Measurements from ENCODE around the gene KCTD1.

KCTD1 gene

DNA sequence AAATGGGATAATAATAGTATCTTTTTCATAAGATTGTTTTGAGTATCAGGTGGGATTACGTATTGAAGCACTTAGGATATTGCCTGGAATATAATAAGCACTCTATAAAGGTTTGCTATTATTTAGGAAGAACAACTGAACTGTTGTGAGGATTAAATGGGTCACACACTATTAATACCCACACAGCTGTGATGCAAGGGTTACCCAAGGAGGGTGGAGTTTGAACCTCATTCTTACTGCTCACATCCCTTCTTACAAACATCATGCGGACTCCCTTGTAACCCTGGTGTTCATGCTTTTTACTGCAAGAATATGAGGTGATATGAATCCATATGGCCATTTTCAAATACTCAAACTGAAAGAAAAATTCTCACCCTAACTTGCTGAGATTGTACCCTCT, 113.5 kb downstream of the KCTD1 start:
- TF ChIP-seq, protein P1, sequence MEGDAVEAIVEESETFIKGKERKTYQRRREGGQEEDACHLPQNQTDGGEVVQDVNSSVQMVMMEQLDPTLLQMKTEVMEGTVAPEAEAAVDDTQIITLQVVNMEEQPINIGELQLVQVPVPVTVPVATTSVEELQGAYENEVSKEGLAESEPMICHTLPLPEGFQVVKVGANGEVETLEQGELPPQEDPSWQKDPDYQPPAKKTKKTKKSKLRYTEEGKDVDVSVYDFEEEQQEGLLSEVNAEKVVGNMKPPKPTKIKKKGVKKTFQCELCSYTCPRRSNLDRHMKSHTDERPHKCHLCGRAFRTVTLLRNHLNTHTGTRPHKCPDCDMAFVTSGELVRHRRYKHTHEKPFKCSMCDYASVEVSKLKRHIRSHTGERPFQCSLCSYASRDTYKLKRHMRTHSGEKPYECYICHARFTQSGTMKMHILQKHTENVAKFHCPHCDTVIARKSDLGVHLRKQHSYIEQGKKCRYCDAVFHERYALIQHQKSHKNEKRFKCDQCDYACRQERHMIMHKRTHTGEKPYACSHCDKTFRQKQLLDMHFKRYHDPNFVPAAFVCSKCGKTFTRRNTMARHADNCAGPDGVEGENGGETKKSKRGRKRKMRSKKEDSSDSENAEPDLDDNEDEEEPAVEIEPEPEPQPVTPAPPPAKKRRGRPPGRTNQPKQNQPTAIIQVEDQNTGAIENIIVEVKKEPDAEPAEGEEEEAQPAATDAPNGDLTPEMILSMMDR (IDR thresholded peaks at IDR 0.05; ENCODE audit: low read depth, low read length, missing control alignments), result no peak
- no peak overlapping the region for H3K4me3 ChIP-seq (ENCODE audit: low read depth, low read length)
- DNase-seq (ENCODE audit: low read depth), result no peak

- TF ChIP-seq, protein P1 (IDR thresholded peaks at IDR 0.05; ENCODE audit: low read depth, low read length, missing control alignments), result no peak
- no peak overlapping the region for H3K4me3 ChIP-seq (ENCODE audit: low read depth, low read length)
- DNase-seq (ENCODE audit: low read depth), result no peak
These were observed 115.5 kb downstream of the KCTD1 start for GRCh38 chr18:26432651-26433424.

GRCh38 chr18:26429535-26430226, 118.7 kb downstream of the KCTD1 start:
- TF ChIP-seq, protein P1 (IDR thresholded peaks at IDR 0.05; ENCODE audit: low read depth, low read length, missing control alignments), result no peak
- no peak overlapping the region for H3K4me3 ChIP-seq (ENCODE audit: low read depth, low read length)
- no peak for DNase-seq (ENCODE audit: low read depth)

DNA sequence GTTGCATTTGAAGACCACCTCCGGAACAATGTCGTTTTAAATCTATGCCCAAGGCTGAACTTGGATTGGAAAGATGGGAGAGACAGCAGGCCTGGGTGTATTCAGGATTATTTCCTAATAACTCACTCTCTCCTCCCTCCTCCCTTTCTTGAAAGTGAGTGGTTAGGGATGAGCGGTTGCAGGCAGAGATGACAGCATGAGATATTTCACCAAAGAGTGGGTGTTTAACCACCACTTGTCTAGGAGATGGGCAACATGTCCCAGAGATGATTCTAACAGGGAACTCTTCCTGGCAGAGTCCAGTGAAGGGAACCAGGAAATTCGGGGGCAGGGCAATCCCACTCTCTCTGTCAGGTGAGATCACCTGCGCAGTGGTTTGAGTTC, 123.2 kb downstream of the KCTD1 start:
- no peak overlapping the region for H3K4me3 ChIP-seq (ENCODE audit: low read depth, low read length)
- TF ChIP-seq, protein P1 (IDR thresholded peaks at IDR 0.05; ENCODE audit: low read depth, low read length, missing control alignments), result no peak
- DNase-seq (ENCODE audit: low read depth), result no peak

DNA sequence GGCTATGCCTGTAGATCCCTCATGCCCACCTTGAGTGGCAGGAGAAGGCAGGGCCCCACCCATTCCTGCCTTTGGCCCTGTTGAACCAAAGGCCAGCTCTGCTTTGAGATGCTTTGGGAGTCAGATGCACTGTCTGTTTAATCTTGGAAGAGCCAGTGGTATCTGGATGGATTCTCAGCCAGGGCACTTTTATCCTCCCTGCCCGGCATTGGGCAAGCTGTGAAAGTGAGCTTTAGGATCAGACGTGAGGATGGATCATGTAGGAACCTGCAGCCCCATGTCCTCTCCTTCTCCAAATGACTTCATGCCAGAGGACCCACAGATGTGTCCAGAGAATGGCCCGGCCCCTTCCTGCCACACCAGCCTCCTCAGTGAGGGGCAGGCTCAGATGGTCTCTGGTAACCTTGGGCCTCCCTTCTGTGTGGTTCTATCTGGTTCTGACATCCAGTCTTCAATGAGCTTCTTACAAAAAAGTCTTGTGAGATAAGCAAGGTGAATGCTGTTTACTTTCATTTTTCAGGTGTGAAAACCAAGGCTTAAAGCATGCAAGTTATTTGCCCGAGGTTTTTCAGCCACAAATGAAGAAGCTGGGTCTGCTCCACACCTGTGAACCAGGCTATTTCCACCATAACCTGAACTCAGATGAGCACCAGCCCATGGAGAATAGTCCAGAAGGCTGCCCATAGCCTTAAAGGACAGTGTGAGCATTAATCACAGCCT, 123.8 kb downstream of the KCTD1 start:
- no peak overlapping the region for H3K4me3 ChIP-seq (ENCODE audit: low read depth, low read length)
- TF ChIP-seq, protein P1 (IDR thresholded peaks at IDR 0.05; ENCODE audit: low read depth, low read length, missing control alignments), result no peak
- DNase-seq (ENCODE audit: low read depth), result no peak

GRCh38 chr18:26422472-26423162, 125.7 kb downstream of the KCTD1 start:
- DNase-seq (ENCODE audit: low read depth), result no peak
- no peak overlapping the region for H3K4me3 ChIP-seq (ENCODE audit: low read depth, low read length)
- TF ChIP-seq, protein P1 (IDR thresholded peaks at IDR 0.05; ENCODE audit: low read depth, low read length, missing control alignments), result no peak
